T-helper 17 cell (primary cell): ENCODE results near the gene COA1. TPM values are rescaled to one million over a fixed set of nuclear protein-coding genes. Genes with fewer than 3 reads are reported as not detected.
A peak's percentile ranks its signal among the peaks of the same experiment; 100 is the strongest.
"Not testable (repeated sequence)": the region's sequence is repeated elsewhere in the genome, so short reads cannot be mapped to it uniquely, and the experiment has no call there.

Experiments used
- ATAC-seq: fragments of 150-1000 bp; cut with Tn5 transposase; 2 replicates; pipeline ENCODE4 v1.10.0; 2021; ENCODE audit warnings: mild to moderate bottlenecking, moderate library complexity
- DNase-seq, 3 donors: peaks; one replicate each; pipeline versions ENCODE4 v3.0.0 to v3.0.0-alpha.2; 2020 to 2021
- H3K9me3 ChIP-seq: one replicate; pipeline ENCODE4 v1.7.0; 2013; ENCODE audit warnings: low read length, mild to moderate bottlenecking; ENCODE audit not compliant: control insufficient read depth, poor library complexity, severe bottlenecking
- H3K27ac Mint-ChIP-seq: one replicate; pipeline ENCODE4 v1.8.0; 2022; ENCODE audit warnings: mild to moderate bottlenecking, moderate library complexity, mixed read lengths
- H3K27me3 Mint-ChIP-seq: one replicate; pipeline ENCODE4 v1.8.0; 2022; ENCODE audit warnings: mixed read lengths
- H3K36me3 Mint-ChIP-seq: one replicate; pipeline ENCODE4 v1.8.0; 2022; ENCODE audit warnings: low read depth, mixed read lengths
- H3K4me1 Mint-ChIP-seq: one replicate; pipeline ENCODE4 v1.8.0; 2022; ENCODE audit warnings: mild to moderate bottlenecking, mixed read lengths
- H3K4me3 Mint-ChIP-seq: one replicate; pipeline ENCODE4 v1.8.0; 2022; ENCODE audit warnings: mild to moderate bottlenecking, moderate library complexity, mixed read lengths
- total RNA-seq, 4 donors: library from RNA in 2 of 4; stranded (reverse) in 2 of 4; gene quantifications; one replicate each; pipeline ENCODE4 v1.2.3 and lab custom pipeline; 2022 to 2026

Gene COA1
- total RNA-seq, 2 donors from 2014 or later, result 51.1 to 55.0 TPM

DNA sequence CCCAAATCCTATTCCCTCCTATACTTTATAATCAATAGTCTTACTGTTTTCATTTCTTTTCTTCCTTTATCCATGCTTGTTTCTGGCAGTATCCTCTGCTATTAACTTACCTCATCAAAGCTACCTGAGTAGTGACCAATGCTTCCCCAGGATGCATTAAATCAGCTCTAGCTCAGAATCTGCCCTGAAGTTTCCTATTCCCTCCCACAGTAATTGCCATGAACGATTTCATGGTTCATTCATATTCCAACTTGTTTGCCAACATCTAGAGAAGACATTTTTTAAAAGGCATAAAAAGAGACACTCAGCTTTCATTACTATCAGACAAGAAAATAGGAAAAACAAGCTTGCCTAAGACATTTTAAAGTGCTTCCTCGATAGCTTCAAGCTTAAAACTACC lies 42.3 kb downstream of the COA1 start:
- H3K27ac Mint-ChIP-seq, result peak overlapping the region; percentile 27
- peaks cover 2% of the 10 kb centered on the region for H3K36me3 Mint-ChIP-seq
- H3K4me3 Mint-ChIP-seq, result no peak overlapping the region
- ATAC-seq (no peak), DNase-seq (no peak)
- H3K4me1 Mint-ChIP-seq, result peaks cover 32% of the 10 kb centered on the region
- no peaks in the 10 kb centered on the region for H3K27me3 Mint-ChIP-seq
- H3K9me3 ChIP-seq, result no peaks in the 10 kb centered on the region

DNA sequence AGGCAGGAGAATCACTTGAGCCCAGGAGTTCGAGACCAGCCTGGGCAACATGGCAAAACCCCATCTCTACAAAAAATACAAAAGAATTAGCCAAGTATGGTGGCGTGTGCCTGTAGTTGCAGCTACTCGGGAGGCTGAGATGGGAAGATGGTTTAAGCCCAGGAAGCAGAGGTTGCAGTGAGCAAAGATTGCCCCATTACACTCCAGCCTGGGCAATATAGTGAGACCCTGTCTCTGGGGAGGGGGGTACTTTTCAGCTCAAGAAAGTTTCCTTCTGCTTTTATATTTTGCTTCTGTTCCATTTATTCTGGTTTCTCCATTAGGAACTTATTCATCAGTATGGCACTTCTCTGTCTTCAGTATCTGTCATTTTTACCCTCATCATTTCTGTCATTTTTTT lies 48.6 kb downstream of the COA1 start:
- Mint-ChIP-seq H3K27ac (peak overlapping the region; percentile 91), H3K4me1 (peaks cover 36% of the 10 kb centered on the region), H3K36me3 (no peaks in the 10 kb centered on the region), H3K27me3 (no peaks in the 10 kb centered on the region), H3K4me3 (no peak overlapping the region)
- no peaks in the 10 kb centered on the region for H3K9me3 ChIP-seq
- DNase-seq (no peak), ATAC-seq (no peak)

DNA sequence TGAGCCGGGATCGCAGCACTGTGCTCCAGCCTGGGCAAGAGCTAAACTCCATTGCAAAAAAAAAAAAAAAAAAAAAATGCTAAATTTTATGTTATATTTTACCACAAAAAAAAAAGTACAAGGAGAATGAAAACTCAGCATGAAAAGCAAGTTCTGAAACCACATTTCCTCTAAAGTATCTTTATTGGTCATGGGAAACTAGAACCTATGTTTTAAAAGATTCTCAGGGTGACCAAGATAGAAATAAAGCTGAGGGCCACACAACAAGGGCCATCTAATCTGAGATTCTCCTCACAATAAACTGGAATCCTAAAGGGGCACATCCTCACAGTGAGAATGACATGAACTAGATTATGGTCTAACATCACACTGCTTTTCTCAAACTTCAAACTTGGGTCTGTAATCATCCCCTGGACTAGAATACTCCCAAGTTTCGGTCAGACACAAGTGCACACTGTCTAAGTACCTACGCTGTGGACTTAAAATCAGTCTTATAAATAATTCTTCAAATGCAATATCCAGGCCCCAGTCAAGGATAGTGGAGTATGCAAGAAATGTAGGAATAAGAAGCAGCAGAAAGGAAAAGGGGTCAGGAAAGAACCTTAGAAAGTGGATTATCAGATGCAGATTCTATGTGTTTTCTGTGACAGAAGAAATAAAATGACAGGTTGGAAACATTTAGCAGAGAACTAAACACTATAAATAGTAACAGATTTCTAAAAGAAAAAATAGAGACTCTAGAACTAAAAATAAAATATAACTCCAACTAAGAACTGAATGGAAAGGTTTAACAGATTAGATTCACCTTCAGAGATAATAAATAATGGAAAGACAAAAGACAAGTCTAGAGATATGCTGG lies 49.9 kb downstream of the COA1 start:
- ATAC-seq, result peak; percentile 23
- DNase-seq, result no peak
- Mint-ChIP-seq H3K4me1 (peaks cover 33% of the 10 kb centered on the region), H3K27ac (peak overlapping the region; percentile 91), H3K4me3 (peak overlapping the region; percentile 47), H3K36me3 (no peaks in the 10 kb centered on the region), H3K27me3 (no peaks in the 10 kb centered on the region)
- H3K9me3 ChIP-seq, result no peaks in the 10 kb centered on the region

DNA sequence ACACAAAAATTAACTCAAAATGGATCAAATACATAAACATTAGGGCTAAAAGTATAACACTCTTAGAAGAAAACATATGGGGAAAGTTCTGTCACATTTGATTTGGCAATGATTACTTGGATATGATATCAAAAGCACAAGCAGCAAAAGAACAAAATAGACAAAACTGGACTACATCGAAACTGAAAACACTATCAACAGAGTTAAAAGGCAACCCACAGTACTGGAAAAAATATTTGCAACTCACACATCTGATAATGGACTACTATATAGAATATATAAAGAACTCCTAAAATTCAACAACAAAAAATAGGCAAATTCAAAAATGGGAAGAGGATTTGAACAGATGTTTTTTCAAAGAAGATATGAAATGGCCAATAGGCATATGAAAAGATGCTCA lies 51.0 kb downstream of the COA1 start:
- Mint-ChIP-seq H3K4me1 (peaks cover 35% of the 10 kb centered on the region), H3K27me3 (no peaks in the 10 kb centered on the region), H3K27ac (peak overlapping the region; percentile 91), H3K36me3 (no peaks in the 10 kb centered on the region), H3K4me3 (peak overlapping the region; percentile 60)
- no peaks in the 10 kb centered on the region for H3K9me3 ChIP-seq
- ATAC-seq, result no peak
- no peak for DNase-seq

DNA sequence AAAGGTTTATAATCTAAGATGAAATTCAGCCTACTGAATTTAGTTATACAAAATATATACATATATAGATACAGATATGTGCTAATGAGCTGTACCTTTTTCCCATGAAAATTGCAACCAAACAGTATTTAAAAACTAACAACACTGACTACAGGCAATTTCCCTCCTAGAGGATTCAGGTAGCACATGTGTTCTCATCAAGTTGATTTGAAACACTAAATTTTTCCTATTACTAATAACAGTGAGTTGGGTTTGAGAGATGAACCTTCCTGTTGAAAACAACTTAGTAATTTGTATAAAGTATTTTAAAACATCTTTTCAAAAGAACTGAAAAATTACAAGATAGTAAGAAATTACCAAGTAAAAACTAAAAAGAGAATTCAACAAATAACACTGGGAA lies 51.5 kb downstream of the COA1 start:
- Mint-ChIP-seq H3K27me3 (no peaks in the 10 kb centered on the region), H3K4me3 (peak overlapping the region; percentile 60), H3K36me3 (no peaks in the 10 kb centered on the region), H3K4me1 (peaks cover 38% of the 10 kb centered on the region), H3K27ac (peak overlapping the region; percentile 91)
- ATAC-seq (no peak), DNase-seq (no peak)
- H3K9me3 ChIP-seq, result no peaks in the 10 kb centered on the region

DNA sequence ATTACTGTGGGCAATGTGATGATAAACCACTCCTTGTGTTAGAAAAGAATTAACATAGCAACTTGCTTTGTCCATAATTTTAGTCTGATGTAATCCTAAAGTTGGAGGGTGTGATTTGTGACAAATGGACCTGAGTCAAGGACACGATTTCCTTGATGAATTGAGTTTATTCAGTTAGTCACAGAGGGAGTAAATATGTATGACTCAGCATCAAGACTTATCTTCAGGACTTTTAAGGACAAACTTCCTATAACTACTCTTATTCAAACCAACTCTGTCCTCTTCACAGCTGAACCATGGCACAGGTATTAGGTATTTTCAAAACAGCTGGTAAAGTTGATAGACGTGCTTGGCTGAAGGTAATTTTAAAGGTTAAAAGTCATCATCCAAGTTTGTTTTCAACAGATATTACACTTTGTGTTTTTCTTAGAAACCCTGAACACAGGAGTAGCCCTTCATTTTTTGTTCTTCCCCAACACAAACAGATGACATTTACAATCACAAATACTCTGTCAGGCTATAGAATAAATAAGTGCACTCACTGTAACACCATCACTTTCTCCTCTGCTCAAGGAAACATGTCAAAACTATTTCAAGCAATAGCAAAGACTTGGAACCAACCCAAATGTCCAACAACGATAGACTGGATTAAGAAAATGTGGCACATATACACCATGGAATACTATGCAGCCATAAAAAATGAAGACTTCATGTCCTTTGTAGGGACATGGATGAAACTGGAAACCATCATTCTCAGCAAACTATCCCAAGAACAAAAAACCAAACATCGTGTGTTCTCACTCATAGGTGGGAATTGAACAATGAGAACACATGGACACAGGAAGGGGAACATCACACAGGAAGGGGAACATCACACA lies 54.5 kb downstream of the COA1 start:
- DNase-seq, result no peak
- no peak for ATAC-seq
- Mint-ChIP-seq H3K4me1 (peaks cover 35% of the 10 kb centered on the region), H3K27me3 (no peaks in the 10 kb centered on the region), H3K36me3 (no peaks in the 10 kb centered on the region), H3K27ac (no peak overlapping the region), H3K4me3 (no peak overlapping the region)
- no peaks in the 10 kb centered on the region for H3K9me3 ChIP-seq

DNA sequence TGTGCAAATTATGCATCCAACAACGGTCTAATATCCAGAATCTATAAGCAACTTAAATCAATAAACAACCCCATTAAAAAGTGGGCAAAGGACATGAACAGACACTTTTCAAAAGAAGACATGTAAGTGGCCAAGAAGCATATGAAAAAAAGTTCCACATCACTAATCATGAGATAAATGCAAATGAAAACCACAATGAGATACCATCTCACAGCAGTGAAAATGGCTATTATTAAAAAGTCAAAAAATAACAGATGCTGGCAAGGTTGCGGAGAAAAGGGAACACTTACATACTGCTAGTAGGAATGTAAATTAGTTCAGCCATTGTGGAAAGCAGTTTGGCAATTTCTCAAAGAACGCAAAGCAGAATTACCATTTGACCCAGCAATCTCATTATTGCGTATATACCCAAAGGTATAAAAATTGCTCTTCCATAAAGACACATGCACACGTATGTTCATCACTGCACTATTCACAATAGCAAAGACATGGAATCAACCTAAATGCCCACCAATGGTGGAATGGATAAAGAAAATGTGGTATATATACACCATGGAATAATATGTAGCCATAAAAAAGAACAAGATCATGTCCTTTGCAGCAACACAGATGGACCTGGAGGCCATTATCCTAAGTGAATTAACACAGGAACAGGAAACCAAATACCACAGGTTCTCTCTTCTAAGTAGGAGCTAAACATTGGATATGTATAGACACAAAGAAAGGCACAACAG lies 55.9 kb downstream of the COA1 start:
- H3K27me3 Mint-ChIP-seq, DNase-seq, H3K27ac Mint-ChIP-seq, ATAC-seq, H3K4me3 Mint-ChIP-seq, H3K36me3 Mint-ChIP-seq, H3K9me3 ChIP-seq: not testable (repeated sequence)
- peaks cover 32% of the 10 kb centered on the region for H3K4me1 Mint-ChIP-seq

DNA sequence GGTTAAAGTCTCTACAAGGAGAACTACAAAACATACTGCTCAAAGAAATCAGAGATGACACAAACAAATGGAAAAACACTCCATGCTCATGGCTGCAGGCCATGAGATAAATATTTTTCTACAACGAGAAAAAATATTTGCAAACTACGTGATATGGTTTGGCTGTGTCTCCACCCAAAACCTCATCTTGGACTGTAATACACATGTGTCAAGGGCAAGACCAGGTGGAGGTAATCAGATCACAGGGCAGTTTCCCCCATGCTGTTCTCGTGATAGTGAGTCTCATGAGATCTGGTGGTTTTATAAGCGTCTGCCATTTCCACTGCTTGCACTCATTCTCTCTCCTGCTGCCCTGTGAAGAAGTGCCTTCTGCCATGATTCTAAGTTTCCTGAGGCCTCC lies 57.8 kb downstream of the COA1 start:
- H3K4me3 Mint-ChIP-seq, result no peak overlapping the region
- no peaks in the 10 kb centered on the region for H3K9me3 ChIP-seq
- no peak for DNase-seq
- H3K4me1 Mint-ChIP-seq, result peaks cover 30% of the 10 kb centered on the region
- no peaks in the 10 kb centered on the region for H3K36me3 Mint-ChIP-seq
- H3K27ac Mint-ChIP-seq, result no peak overlapping the region
- H3K27me3 Mint-ChIP-seq, result no peaks in the 10 kb centered on the region
- ATAC-seq, result no peak

DNA sequence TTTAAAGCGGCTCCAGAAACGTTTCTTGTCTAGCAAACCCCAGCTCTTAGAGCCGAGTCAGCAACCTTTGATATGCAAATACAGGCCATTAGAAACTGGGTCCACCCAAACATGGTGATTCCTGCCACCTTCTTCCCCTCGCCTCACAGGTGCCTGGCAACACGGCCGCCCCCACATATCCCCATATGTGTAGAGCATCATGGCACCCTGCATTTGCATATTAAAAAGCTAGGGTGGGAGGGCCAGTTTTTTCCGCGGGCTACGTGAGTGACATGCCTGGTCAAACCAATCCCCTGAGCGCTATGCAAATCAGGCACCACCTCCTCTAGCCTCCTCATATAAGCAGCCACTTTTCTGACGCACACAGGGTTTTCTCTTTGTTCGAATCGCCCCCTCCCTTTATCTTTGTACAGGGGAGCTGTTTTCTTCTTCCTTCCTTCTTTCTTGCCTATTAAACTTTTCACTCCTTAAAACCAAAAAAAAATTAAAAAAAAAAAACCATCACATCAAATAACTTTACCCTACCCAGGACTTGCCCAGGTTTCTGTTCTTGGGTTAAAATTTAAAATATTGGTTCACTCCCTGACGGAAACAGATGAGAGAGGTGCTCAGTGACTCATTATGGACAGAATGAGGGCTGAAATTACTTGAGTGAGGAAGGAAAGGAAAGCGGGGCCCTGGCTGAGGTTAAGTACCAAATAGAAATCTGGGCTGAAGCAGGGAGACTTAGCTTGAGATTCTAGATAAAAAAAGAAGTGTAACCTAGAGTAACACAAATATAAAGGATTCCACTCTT lies 59.8 kb downstream of the COA1 start:
- peaks cover 36% of the 10 kb centered on the region for H3K4me1 Mint-ChIP-seq
- H3K27me3 Mint-ChIP-seq, result no peaks in the 10 kb centered on the region
- ATAC-seq, result peak; percentile 87
- peak; percentile 49 to 70 (median 60) for DNase-seq
- no peaks in the 10 kb centered on the region for H3K9me3 ChIP-seq
- H3K36me3 Mint-ChIP-seq, result no peaks in the 10 kb centered on the region
- H3K4me3 Mint-ChIP-seq, result peak overlapping the region; percentile 75
- H3K27ac Mint-ChIP-seq, result peak overlapping the region; percentile 93

DNA sequence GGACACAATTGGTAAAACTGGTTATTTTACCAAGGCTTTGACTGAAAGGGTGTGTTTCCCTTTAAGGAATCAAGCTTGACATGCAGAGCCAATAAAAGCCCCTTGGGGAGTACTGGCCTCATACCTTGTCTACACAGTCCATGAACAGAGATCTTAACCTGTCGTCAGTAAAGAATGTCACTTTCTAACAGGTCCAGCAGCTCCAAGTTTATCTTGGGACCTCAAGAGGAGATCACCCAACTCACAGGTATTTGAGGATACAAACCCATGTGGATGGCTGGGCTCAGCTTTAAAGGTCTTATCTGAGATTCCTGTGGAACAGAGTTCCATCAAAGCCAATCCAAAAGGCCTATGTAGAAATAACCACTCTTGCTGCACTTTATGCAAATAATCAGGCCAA lies 61.3 kb downstream of the COA1 start:
- no peak overlapping the region for H3K4me3 Mint-ChIP-seq
- H3K4me1 Mint-ChIP-seq, result peaks cover 35% of the 10 kb centered on the region
- H3K27ac Mint-ChIP-seq, result no peak overlapping the region
- no peak for ATAC-seq
- no peaks in the 10 kb centered on the region for H3K27me3 Mint-ChIP-seq
- no peaks in the 10 kb centered on the region for H3K9me3 ChIP-seq
- no peak for DNase-seq
- H3K36me3 Mint-ChIP-seq, result no peaks in the 10 kb centered on the region

DNA sequence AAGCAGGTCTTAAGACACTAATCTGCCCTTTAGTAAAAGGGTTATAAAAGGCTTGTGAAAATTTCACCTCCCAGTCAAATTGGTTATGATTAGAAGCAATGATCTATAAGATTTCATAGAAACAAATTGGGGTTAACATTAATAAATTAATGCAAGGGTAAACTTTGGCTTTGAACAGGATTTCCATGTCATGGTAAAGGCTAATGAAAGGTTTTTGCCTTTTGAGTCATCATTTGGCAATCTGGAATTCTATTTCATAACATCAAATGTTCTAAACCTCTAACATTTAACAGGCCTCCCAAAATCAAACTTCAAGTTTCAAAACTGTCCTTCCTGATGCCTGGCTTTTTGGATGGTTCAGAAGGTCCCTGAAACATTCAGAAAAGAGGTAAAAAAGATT lies 62.4 kb downstream of the COA1 start:
- DNase-seq, result no peak
- no peak for ATAC-seq
- Mint-ChIP-seq H3K27me3 (no peaks in the 10 kb centered on the region), H3K27ac (no peak overlapping the region), H3K36me3 (no peaks in the 10 kb centered on the region), H3K4me1 (peaks cover 34% of the 10 kb centered on the region), H3K4me3 (no peak overlapping the region)
- H3K9me3 ChIP-seq, result no peaks in the 10 kb centered on the region

DNA sequence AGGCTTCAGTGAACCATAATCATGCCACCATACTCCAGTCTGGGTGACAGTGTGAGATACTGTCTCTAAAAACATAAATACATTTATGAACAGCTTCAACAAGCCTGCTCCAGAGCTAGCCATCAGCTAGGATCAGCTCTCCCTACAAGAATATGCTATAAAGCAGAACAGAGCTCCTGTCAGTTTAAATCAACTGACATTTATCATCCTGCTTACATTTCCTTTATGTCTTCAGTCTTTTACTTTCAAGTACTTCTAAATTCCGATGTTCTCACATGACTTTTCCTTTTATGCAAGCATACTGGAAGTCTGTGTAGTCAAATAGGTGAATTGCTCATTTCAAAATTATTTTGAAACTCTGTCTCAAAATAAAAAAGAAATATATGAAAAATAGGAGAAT lies 64.6 kb downstream of the COA1 start:
- no peak overlapping the region for H3K4me3 Mint-ChIP-seq

More for the DNA sequence above, 64.6 kb downstream of the COA1 start:
- H3K9me3 ChIP-seq, result no peaks in the 10 kb centered on the region
- Mint-ChIP-seq H3K27ac (peak overlapping the region; percentile 3), H3K36me3 (no peaks in the 10 kb centered on the region), H3K4me1 (peaks cover 38% of the 10 kb centered on the region), H3K27me3 (no peaks in the 10 kb centered on the region)
- ATAC-seq, result no peak
- DNase-seq, result no peak
